Activated T-cell treated with anti-CD3 and anti-CD28 coated beads, Interleukin-2, amount 50 U/mL, for 4 hours (primary cell): Measurements from ENCODE around the gene OLFM4. TPM values are rescaled to one million over a fixed set of nuclear protein-coding genes. Genes with fewer than 3 reads are reported as not detected.
"Not testable (repeated sequence)": the region's sequence is repeated elsewhere in the genome, so short reads cannot be mapped to it uniquely, and the experiment has no call there.

Experiments
- ATAC-seq, 2 donors: fragments of 200-7000 bp; cut with Tn5 transposase; one replicate each; pipeline ENCODE4 v1.10.0; 2021
- DNase-seq: peaks from one replicate; pipeline ENCODE4 v3.0.0-alpha.2; 2020
- H3K27me3 Mint-ChIP-seq: one replicate; pipeline ENCODE4 v1.8.0; 2021; ENCODE audit warnings: low read depth, mixed read lengths
- H3K36me3 Mint-ChIP-seq: one replicate; pipeline ENCODE4 v1.8.0; 2022; ENCODE audit warnings: mixed read lengths; ENCODE audit not compliant: insufficient read depth
- H3K4me1 Mint-ChIP-seq: one replicate; pipeline ENCODE4 v1.8.0; 2021; ENCODE audit warnings: low read depth, mixed read lengths
- H3K4me3 Mint-ChIP-seq: one replicate; pipeline ENCODE4 v1.8.0; 2021; ENCODE audit warnings: mild to moderate bottlenecking, moderate library complexity, mixed read lengths
- H3K9me3 Mint-ChIP-seq: one replicate; pipeline ENCODE4 v1.8.0; 2021; ENCODE audit warnings: mixed read lengths
- total RNA-seq, 3 donors: library from RNA; stranded (reverse); gene quantifications; one replicate each; pipeline ENCODE4 v1.2.1, GENCODE V29; 2021

OLFM4 gene
- total RNA-seq, 3 donors from 2014 or later = 0.08 to 0.15 (median 0.11) TPM

- DNase-seq = no peak
- no peak overlapping the region for H3K4me3 Mint-ChIP-seq
- ATAC-seq = no peak
- no peaks in the 10 kb centered on the region for H3K36me3 Mint-ChIP-seq
- peaks cover under 1% of the 10 kb centered on the region for H3K4me1 Mint-ChIP-seq
- no peaks in the 10 kb centered on the region for H3K9me3 Mint-ChIP-seq
- peaks cover 13% of the 10 kb centered on the region for H3K27me3 Mint-ChIP-seq
Measured at GRCh38 chr13:53004573-53004972, 24.0 kb upstream of the OLFM4 start.

DNA sequence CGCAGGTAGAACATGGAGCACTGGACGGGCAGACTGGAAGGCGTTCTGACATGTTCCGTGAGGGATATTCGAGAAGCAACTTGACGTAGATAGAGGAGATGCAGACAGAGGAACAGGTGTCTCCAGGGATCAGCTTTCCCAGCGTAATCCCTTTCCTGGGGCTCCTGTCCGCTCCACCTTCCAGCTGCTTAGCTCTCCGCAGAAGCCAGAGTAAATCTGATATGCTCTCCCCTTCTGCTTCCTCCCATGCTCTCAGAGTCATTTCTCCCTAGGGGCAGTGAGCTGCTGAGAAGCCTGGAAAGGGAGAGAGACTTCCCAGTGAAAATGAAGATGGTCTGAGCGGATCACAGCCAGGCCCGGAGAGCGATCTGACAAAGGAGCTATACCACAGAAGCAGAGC lies 23.0 kb upstream of the OLFM4 start:
- no peaks in the 10 kb centered on the region for H3K9me3 Mint-ChIP-seq
- DNase-seq (no peak), ATAC-seq (no peak)
- H3K4me3 Mint-ChIP-seq = no peak overlapping the region
- peaks cover 15% of the 10 kb centered on the region for H3K27me3 Mint-ChIP-seq
- no peaks in the 10 kb centered on the region for H3K4me1 Mint-ChIP-seq
- no peaks in the 10 kb centered on the region for H3K36me3 Mint-ChIP-seq

DNA sequence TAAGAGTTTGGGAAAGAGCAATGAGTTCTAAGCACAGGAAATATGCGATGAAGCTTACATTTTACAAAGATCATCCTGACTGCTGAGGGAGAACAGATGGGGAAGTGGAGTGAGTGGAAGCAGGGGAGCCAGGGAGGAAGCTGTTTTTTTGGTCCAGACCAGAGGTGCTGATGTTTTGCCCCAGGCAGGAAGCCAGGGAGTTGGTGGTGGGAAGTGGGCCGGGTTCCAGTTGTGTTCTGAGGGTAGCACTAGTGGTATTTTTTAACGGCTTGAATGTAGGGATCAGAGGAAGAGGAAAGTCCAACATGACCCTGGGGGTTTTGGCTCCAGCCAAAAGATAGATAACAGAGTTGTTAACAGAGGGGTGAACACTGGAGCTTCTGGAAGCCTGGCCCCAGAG lies 20.7 kb upstream of the OLFM4 start:
- DNase-seq (no peak), ATAC-seq (no peak)
- H3K4me1 Mint-ChIP-seq = no peaks in the 10 kb centered on the region
- no peaks in the 10 kb centered on the region for H3K36me3 Mint-ChIP-seq
- H3K9me3 Mint-ChIP-seq = no peaks in the 10 kb centered on the region
- H3K27me3 Mint-ChIP-seq = peaks cover 15% of the 10 kb centered on the region
- H3K4me3 Mint-ChIP-seq = no peak overlapping the region

- no peak overlapping the region for H3K4me3 Mint-ChIP-seq
- DNase-seq (no peak), ATAC-seq (no peak)
- no peaks in the 10 kb centered on the region for H3K4me1 Mint-ChIP-seq
- H3K9me3 Mint-ChIP-seq = no peaks in the 10 kb centered on the region
- H3K27me3 Mint-ChIP-seq = peaks cover 13% of the 10 kb centered on the region
- H3K36me3 Mint-ChIP-seq = no peaks in the 10 kb centered on the region
Measured at GRCh38 chr13:53010374-53011105, 18.1 kb upstream of the OLFM4 start.

DNA sequence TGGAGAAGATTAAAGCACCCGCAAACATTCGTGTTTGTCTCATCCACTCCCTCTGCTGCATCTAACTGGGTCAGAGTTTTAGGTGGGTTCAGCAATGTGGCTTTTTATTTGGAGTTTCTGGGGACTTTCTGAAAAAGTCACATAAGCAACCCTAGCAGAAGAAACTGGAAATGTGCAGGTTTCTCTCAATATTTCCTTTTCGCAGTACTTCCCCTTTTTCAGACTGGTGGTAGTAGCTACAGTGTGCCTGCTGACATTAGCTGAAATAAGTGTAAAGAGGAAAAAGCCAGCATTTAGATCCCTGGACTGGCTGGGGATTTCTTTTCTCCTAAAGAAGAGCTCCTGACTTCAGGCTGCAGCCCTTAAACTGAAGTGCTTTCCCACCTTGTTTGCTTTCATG lies 15.9 kb upstream of the OLFM4 start:
- Mint-ChIP-seq H3K4me3 (no peak overlapping the region), H3K4me1 (no peaks in the 10 kb centered on the region), H3K27me3 (peaks cover 11% of the 10 kb centered on the region), H3K36me3 (no peaks in the 10 kb centered on the region), H3K9me3 (no peaks in the 10 kb centered on the region)
- DNase-seq (no peak), ATAC-seq (no peak)

DNA sequence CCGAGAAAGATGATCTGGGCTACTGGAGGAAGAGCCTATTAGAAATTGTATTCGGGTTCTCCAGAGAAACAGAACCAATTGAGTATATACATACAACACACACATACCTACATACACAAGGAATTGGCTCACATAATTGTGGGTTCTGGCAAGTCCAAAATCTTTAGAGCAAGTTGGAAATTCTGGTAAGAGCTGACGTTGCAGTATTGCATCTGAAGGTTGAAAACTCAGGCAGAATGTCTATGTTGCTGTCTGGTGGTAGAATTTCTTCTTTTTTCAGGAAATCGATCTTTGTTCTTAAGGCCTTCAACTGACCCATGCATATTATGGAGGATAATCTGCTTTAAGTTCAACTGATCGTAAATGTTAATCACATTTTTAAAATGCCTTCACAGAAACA lies 15.5 kb upstream of the OLFM4 start:
- H3K4me3 Mint-ChIP-seq = no peak overlapping the region
- no peaks in the 10 kb centered on the region for H3K4me1 Mint-ChIP-seq
- no peaks in the 10 kb centered on the region for H3K36me3 Mint-ChIP-seq
- peaks cover 11% of the 10 kb centered on the region for H3K27me3 Mint-ChIP-seq
- DNase-seq (no peak), ATAC-seq (no peak)
- H3K9me3 Mint-ChIP-seq = no peaks in the 10 kb centered on the region

- H3K4me3 Mint-ChIP-seq, H3K36me3 Mint-ChIP-seq, H3K9me3 Mint-ChIP-seq, ATAC-seq, H3K4me1 Mint-ChIP-seq, DNase-seq: not testable (repeated sequence)
- peaks cover 11% of the 10 kb centered on the region for H3K27me3 Mint-ChIP-seq
Measured at GRCh38 chr13:53014018-53014417, 14.6 kb upstream of the OLFM4 start.

DNA sequence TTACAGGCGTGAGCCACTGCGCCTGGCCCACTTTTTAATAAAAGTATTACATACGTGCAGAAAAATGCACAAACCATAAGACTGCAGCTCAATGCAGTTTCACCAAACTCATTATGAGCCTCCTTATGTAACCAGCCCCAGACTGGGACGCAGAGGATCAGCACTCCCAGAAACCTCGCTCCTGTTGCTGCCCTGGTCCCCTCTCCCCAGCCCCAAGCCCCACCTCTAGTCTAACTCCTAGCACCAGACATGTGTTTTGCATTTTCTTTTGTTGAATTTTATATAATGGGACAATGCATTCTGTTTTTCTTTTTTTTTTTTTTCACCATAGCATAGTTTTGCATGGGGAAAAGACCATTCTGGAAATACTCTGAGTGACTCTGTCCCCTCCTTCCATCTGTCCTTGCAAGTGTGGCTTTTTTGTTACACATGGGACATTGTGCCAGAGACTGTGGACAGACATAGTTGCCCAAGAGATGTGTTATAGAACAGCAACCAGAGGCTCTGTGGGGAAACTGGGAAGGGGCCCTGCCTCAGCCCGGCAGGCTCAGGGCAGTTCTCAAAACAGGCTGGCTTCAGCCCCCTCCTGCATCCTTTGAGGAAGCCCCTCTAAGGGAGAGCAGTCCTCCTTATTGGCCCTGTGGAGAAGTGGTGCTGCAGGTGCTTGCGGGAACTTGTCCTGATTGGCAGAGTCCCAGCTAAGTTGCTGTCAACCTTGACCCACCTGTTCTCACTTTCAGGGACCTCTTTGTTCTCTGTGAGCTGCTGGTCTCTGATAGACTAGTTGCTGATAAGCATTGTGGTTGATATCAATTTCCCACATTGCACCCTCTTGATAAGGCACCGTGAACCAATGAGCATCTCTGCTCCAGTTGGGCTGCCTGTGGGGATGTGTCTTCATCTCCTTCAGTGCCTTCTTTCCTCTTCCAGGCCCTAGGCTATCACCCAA lies 13.8 kb upstream of the OLFM4 start:
- ATAC-seq (no peak), DNase-seq (no peak)
- Mint-ChIP-seq H3K4me1 (no peaks in the 10 kb centered on the region), H3K36me3 (no peaks in the 10 kb centered on the region), H3K9me3 (no peaks in the 10 kb centered on the region), H3K4me3 (no peak overlapping the region), H3K27me3 (peaks cover 11% of the 10 kb centered on the region)

DNA sequence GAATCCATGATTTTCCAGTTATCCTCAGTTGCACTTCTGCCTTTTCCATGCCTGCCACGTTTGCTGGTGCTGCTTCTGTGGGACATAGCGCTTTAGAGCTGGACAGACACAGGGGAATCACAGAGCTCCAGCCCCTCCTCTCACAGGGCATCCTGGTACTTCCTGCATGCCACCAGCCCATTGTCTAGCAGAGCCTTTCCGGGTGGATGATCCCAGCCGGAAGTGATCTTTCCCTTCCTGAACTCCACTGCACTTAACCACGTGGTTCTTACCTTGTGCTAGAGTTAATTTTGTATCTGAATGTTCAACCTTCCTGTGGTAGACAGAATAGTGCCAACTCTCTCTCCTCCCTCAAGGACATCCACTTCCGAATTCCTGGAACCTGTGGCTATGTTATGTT lies 12.6 kb upstream of the OLFM4 start:
- Mint-ChIP-seq H3K4me1 (no peaks in the 10 kb centered on the region), H3K27me3 (peaks cover 9% of the 10 kb centered on the region), H3K36me3 (no peaks in the 10 kb centered on the region), H3K9me3 (no peaks in the 10 kb centered on the region), H3K4me3 (no peak overlapping the region)
- DNase-seq = no peak
- ATAC-seq = no peak

- Mint-ChIP-seq H3K27me3 (peaks cover 9% of the 10 kb centered on the region), H3K4me1 (no peaks in the 10 kb centered on the region), H3K36me3 (no peaks in the 10 kb centered on the region), H3K4me3 (no peak overlapping the region), H3K9me3 (no peaks in the 10 kb centered on the region)
- DNase-seq (no peak), ATAC-seq (no peak)
Measured at GRCh38 chr13:53017433-53017970, 11.1 kb upstream of the OLFM4 start.

DNA sequence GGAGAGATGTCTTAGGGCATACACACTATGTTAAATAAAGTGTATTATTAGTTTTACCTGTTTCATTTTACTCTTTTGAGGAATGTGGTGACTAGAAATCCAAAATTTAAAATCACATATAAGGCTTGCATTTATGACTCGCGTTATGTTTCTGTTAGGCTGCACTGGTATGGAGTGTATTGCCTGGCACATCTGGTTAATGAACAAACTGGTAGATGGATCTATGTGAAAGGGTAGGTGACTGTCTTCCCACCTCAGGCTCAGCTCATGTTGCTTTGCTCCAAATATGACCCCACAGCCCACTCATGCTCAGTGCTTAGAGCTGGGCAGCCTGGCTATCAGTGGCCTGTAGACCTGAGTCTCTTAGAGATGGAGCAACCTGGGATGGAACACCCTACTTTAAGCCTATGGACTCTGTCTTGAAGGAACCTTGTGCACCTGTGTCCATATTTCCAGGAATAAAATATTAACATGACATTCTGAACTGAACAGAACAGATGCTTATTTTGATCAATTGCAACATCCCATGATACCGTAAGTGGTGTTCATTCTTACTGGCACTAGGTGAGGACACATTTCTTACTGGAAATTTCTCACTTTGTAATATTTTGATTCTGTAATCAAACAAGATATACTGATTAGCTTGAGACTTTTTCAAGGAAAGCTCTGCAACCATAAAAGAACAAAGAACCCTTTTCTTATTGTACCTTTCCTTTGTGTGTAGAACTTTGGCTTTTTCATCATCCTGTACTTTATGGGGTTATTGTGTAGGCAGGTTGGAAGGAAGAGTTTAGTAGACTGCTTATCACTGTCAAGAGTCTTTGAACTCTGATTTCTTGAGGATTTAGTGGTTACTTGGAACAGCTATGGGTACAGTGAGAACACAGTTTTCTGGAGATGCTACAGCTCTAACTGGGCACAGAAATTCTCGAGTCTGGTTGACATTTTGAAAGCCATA lies 9.6 kb upstream of the OLFM4 start:
- H3K9me3 Mint-ChIP-seq = no peaks in the 10 kb centered on the region
- DNase-seq (no peak), ATAC-seq (no peak)
- no peaks in the 10 kb centered on the region for H3K36me3 Mint-ChIP-seq
- H3K27me3 Mint-ChIP-seq = peaks cover 8% of the 10 kb centered on the region
- H3K4me3 Mint-ChIP-seq = no peak overlapping the region
- H3K4me1 Mint-ChIP-seq = no peaks in the 10 kb centered on the region

DNA sequence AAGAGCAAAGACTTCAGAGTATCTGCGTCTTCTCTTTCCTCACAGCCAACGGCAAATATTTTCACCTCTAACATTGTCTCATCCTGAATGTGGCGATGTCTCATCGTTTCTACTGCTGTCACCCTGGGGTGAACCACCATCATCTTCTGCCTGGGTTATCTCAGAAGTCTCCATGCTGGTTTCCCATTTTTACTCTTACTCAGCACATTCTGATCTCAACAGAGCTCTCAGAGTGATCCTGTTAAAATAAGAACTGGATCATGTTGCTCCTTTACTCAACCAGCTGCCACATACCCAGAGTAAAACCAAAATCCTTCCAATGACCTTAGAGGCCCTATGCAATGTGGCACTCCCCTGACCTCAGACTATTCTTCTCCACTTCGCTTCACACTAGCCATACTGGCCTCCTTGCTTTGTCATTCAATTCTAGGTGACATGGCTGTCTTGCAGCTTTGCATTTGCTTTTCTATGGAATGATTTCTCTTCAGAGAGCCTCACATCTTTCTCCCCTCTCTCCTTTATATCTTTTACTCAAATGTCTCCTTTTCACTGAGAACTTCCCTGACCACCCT lies 7.8 kb upstream of the OLFM4 start:
- Mint-ChIP-seq H3K36me3 (no peaks in the 10 kb centered on the region), H3K9me3 (no peaks in the 10 kb centered on the region), H3K4me3 (no peak overlapping the region), H3K27me3 (peaks cover 5% of the 10 kb centered on the region), H3K4me1 (no peaks in the 10 kb centered on the region)
- ATAC-seq (no peak), DNase-seq (no peak)

DNA sequence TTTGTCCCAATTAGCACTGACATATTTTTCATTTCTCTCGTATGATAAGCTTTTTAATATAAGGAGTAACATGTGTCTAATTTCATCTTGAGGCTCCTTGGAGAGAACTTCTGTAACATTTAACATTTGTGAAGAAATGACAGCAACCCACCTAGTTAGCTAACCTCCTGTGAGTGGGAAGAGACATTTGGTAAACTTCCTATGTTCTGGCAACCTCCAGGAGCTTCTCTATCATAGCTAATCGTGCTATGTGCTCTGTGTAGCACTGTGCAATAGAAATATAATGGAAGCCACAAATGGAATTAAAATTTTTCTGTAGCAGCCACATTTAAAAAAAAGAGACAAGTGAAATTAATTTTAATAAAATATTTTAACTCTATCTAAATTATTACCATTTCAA lies 5.4 kb upstream of the OLFM4 start:
- no peaks in the 10 kb centered on the region for H3K9me3 Mint-ChIP-seq
- H3K4me3 Mint-ChIP-seq = no peak overlapping the region
- ATAC-seq (no peak), DNase-seq (no peak)
- H3K36me3 Mint-ChIP-seq = no peaks in the 10 kb centered on the region
- no peaks in the 10 kb centered on the region for H3K4me1 Mint-ChIP-seq
- H3K27me3 Mint-ChIP-seq = no peaks in the 10 kb centered on the region

- no peak for DNase-seq
- Mint-ChIP-seq H3K9me3 (no peaks in the 10 kb centered on the region), H3K4me3 (no peak overlapping the region), H3K4me1 (no peaks in the 10 kb centered on the region), H3K27me3 (peaks cover 2% of the 10 kb centered on the region), H3K36me3 (no peaks in the 10 kb centered on the region)
- ATAC-seq = no peak
Measured at GRCh38 chr13:53028063-53028462, 550 bp upstream of the OLFM4 start.
